AG04449 (cell line): ENCODE results near the gene MYO7A.

Source experiments
- CTCF ChIA-PET: fragments of 350-600 bp; formaldehyde crosslinking; extraction: SDS; loops from one replicate; lab custom pipeline; 2021; ENCODE audit warnings: antibody characterized with exemption; lab: Yijun Ruan, JAX
- POLR2A ChIA-PET: fragments of 400-600, 350-600 bp; formaldehyde crosslinking; extraction: SDS; loops from one replicate; lab custom pipeline; 2020; ENCODE audit warnings: antibody characterized with exemption, inconsistent platforms; lab: Yijun Ruan, JAX
- DNase-seq: peaks from one replicate; pipeline ENCODE4 v3.0.0-alpha.2; 2010; ENCODE audit warnings: low read depth, low spot score
- H3K4me3 ChIP-seq: 2 replicates; pipeline ENCODE4 v1.5.1; 2011; ENCODE audit warnings: low read depth, mild to moderate bottlenecking, control low read depth, low read length
- TF ChIP-seq, protein P1 (sequence below): IDR thresholded peaks from one replicate; pipeline ENCODE4 v1.5.1; 2011; ENCODE audit warnings: mild to moderate bottlenecking, moderate library complexity, low read length, control low read depth, inconsistent platforms; ENCODE audit not compliant: insufficient read depth; ENCODE audit errors: missing control alignments

The MYO7A gene

DNA sequence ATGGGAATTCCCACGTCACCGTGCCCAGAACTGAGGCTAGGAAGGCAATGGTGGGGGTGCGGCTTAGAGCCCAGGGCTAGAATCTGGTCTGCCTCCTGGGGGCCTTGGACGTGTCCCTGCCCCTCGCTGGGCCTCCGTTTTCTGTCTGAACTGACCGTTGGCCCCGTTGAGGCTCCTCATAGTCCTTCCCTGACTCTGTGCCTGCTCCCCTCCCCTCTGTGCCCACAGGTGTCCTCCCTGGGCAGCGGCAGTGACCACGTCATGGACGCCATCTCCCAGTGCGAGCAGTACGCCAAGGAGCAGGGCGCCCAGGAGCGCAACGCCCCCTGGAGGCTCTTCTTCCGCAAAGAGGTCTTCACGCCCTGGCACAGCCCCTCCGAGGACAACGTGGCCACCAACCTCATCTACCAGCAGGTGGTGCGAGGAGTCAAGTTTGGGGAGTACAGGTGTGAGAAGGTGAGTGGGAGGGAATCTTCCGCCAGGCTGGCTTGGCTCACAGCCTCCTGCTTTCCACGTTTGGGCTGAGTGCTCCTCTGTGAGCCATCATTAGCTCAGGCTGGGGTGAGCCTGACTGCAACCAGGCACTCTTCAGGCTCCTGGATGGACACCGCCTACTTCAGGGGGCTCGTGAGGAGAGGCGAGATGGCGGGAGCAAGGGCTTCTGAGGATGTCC, 63.9 kb downstream of the MYO7A start:
- POLR2A ChIA-PET: no interaction called here
- DNase-seq: no peak
- CTCF ChIA-PET: interaction anchor here (0.6 to 8.2 kb wide), 7 partner anchors 13 to 357 kb away, joined by 3 to 194 read pairs (median 4); partner anchors contain the start of gene MYO7A
- TF ChIP-seq, protein P1, sequence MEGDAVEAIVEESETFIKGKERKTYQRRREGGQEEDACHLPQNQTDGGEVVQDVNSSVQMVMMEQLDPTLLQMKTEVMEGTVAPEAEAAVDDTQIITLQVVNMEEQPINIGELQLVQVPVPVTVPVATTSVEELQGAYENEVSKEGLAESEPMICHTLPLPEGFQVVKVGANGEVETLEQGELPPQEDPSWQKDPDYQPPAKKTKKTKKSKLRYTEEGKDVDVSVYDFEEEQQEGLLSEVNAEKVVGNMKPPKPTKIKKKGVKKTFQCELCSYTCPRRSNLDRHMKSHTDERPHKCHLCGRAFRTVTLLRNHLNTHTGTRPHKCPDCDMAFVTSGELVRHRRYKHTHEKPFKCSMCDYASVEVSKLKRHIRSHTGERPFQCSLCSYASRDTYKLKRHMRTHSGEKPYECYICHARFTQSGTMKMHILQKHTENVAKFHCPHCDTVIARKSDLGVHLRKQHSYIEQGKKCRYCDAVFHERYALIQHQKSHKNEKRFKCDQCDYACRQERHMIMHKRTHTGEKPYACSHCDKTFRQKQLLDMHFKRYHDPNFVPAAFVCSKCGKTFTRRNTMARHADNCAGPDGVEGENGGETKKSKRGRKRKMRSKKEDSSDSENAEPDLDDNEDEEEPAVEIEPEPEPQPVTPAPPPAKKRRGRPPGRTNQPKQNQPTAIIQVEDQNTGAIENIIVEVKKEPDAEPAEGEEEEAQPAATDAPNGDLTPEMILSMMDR: peak; percentile 40
- H3K4me3 ChIP-seq: no peak overlapping the region

DNA sequence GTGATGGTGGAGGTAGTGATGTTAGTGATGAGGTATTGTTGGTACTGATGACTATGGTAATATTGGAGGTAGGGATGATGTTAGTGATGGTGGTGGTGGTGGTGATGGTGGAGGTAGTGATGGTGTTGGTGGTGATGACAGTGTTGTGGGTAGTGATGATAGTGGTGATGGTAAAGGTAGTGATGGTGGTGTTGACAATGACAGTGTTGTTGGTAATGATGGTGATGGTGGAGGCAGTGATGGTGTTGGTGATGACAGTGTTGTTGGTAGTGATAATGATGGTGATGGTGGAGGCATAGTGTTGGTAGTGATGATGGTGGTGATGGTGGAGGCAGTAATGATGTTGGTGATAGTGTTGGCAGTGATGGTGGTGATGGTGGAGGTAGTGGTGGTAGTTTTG, 65.1 kb downstream of the MYO7A start:
- ChIA-PET CTCF (interaction anchor here (0.9 to 10.0 kb wide), 9 partner anchors 8 to 427 kb away, joined by 3 to 170 read pairs (median 5); no protein-coding TSS in a partner anchor), POLR2A (no interaction called here)
- TF ChIP-seq, protein P1: no peak
- H3K4me3 ChIP-seq: no peak overlapping the region
- DNase-seq: no peak

DNA sequence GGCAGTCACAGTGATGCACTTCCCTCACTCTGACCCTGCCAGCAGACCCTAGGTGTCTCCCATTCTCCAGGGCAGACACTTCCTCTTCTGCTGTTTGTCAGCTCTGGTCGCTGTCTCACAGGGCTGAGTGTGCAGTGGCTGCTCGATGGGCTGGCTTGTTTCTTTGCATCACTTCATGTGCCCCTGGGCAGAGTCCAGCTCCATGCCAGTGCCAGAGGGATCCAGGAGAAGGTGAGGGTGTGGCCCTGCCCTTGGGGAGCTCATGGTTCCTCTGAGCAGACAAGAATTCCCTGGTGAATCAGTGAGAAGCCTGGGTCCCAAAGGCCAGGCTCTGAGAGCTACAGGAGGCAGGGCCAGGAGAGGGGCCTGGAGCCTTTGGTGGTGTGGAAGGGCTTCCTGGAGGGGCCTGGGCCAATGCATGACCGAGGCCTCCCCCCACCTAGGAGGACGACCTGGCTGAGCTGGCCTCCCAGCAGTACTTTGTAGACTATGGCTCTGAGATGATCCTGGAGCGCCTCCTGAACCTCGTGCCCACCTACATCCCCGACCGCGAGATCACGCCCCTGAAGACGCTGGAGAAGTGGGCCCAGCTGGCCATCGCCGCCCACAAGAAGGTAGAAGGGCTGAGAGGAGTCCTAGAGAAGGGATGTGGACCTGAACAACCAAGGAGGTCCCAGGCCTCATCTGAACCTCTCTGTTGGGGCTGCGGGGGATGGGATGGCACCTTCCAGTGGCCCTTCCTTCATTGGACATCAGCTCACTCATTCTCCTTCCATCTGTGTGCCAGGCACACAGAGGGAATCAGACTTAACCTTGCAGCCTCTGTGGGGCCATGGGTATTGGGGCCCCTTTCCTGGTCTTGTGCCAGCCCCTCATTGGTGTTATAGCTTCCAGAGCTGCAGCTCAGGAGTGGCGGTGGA, 66.1 kb downstream of the MYO7A start:
- CTCF ChIA-PET: interaction anchor here (0.8 to 10.0 kb wide), 24 partner anchors 9 to 426 kb away, joined by 3 to 170 read pairs (median 4); partner anchors contain the start of gene MYO7A
- H3K4me3 ChIP-seq: no peak overlapping the region
- POLR2A ChIA-PET: no interaction called here
- TF ChIP-seq, protein P1: no peak
- no peak for DNase-seq

DNA sequence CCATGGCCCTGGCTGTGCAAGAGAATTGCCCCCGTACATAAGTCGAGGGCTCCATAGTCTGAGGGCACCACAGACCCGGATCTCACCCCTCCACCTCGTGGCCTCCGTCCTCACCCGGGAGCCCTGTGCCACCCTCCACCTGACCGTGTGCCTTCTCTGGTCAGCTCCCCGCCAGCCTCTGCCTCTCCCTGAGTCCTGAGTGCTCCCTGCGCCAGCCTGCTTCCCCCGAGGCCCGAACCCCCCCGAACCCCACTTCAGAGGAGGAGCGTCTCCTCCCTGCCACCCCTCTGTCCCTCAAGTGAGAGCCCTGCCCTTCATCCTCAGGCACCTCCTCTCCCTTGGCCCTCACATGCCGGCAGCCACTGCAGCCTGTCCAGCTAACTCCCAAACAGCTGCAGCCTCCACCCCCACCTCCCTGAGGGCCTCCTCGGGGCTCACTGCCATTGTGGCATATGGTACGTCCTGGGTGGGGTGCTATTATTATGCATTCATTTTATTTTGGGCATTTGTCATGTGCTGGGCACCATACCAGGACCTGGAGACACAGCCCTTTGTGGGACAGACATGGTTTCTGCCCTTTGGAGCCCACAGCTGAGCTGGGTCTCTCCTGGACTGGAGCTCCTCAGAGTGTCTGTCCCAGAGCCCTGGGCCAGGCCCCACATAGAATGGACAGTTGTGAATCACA, 67.2 kb downstream of the MYO7A start:
- ChIA-PET CTCF (interaction anchor here (0.5 to 10.0 kb wide), 49 partner anchors 10 to 428 kb away, joined by 3 to 170 read pairs (median 4); partner anchors contain the start of gene MYO7A), POLR2A (no interaction called here)
- H3K4me3 ChIP-seq: no peak overlapping the region
- no peak for DNase-seq
- TF ChIP-seq, protein P1: no peak

DNA sequence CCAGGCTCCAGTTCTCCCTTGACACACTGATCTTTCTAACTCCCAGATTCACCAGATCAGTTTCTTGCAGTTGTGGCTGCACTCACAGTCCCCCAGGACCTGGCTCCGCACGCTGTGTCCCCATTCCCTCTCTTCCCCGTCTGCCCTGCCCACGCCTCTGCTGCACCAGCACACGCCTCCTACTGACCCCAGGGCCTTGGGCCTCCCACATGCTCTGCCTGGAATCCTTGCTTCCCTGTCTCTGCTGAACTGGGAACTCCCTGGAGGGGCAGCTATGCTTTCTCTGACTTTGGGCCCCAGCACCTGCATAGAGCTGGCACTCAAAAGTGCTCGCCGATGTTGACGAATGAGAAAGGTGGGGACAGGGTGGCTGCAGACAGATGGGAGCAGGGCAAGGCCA, 68.9 kb downstream of the MYO7A start:
- TF ChIP-seq, protein P1: no peak
- no peak for DNase-seq
- ChIA-PET CTCF (interaction anchor here (0.8 to 10.0 kb wide), 13 partner anchors 8 to 422 kb away, joined by 3 to 170 read pairs (median 8); partner anchors contain the start of gene MYO7A), POLR2A (no interaction called here)
- no peak overlapping the region for H3K4me3 ChIP-seq
